HL-60 (cell line): ENCODE data around the gene MRTFA.

Experiments used
- CTCF ChIP-seq: IDR thresholded peaks from one replicate; pipeline ENCODE4 v1.5.1; 2011; ENCODE audit warnings: low read length, control low read depth, inconsistent platforms; ENCODE audit not compliant: insufficient read depth
- GABPA ChIP-seq: IDR thresholded peaks from 2 replicates; pipeline ENCODE4 v1.6.1; 2012; ENCODE audit warnings: low read depth
- POLR2AphosphoS5 ChIP-seq: IDR thresholded peaks from 2 replicates; pipeline ENCODE4 v1.6.1; 2012; ENCODE audit warnings: low read depth

DNA sequence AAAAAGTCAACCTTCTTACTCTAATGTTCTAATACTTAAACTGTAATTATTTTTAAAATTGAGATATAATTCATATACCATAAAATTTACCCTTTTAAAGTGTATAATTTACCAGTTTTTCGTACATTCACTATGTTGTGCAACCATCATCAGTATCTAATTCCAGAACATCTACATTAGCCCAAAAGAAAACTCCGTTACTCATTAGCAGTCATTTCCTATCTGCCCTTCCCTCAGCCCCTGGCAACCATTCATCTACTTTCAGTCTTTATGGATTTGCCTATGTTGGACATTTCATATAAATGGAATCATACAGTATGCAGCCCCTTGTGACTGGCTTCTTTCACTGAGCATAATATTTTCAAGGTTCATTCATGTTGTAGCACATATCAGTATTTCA, 243.9 kb downstream of the MRTFA start:
- TF ChIP-seq POLR2AphosphoS5 (no peak), CTCF (no peak), GABPA (no peak)
